NCI-H1105 (cell line): ENCODE measurements around the gene PIN1.

ENCODE experiments used
- DNase-seq: peaks from one replicate; lab custom pipeline; 2025; lab: John Stamatoyannopoulos, UW

The PIN1 gene

GRCh38 chr19:9891609-9892373 is 56.7 kb downstream of the PIN1 start:
- no peak for DNase-seq
